HepG2 (cell line): ENCODE measurements around the gene RETN. TPM values are rescaled to one million over a fixed set of nuclear protein-coding genes. Genes with fewer than 3 reads are reported as not detected.
A peak's percentile ranks its signal among the peaks of the same experiment; 100 is the strongest.

Experiments
- CEBPG ChIP-seq: IDR thresholded peaks from 2 replicates; pipeline ENCODE4 v1.6.1; 2016
- GLMP ChIP-seq: sonication (generic); formaldehyde crosslinking; IDR thresholded peaks from 2 replicates; pipeline ENCODE4 v1.9.0; 2021; ENCODE audit warnings: missing genetic modification reagents, mild to moderate bottlenecking, borderline replicate concordance
- GTF3A ChIP-seq: sonication (generic); formaldehyde crosslinking; conservative IDR thresholded peaks from 2 replicates; pipeline ENCODE4 v1.4.0; 2020; ENCODE audit warnings: mild to moderate bottlenecking, missing genetic modification reagents
- HMGXB4 ChIP-seq, 2 experiments: sonication (generic) in 1 of 2; formaldehyde crosslinking in 1 of 2; IDR thresholded peaks; 2 replicates each; pipeline versions ENCODE4 v1.4.0 to v1.6.1; 2018 to 2020; ENCODE audit warnings: missing genetic modification reagents in 2 of 2, borderline replicate concordance in 1 of 2, low read depth in 1 of 2, mild to moderate bottlenecking in 1 of 2, missing biosample characterization in 1 of 2
- HNRNPLL ChIP-seq: fragments of 200-400 bp; formaldehyde crosslinking; IDR thresholded peaks from 2 replicates; pipeline ENCODE4 v1.6.1; 2017; ENCODE audit warnings: mild to moderate bottlenecking, low read depth, low read length; ENCODE audit not compliant: poor library complexity, severe bottlenecking
- KDM1A ChIP-seq: IDR thresholded peaks from 2 replicates; pipeline ENCODE4 v1.6.1; 2016; ENCODE audit warnings: missing compliant biosample characterization
- PPARG ChIP-seq: conservative IDR thresholded peaks from 2 replicates; pipeline ENCODE4 v1.6.1; 2016; ENCODE audit warnings: missing biosample characterization, missing genetic modification reagents
- SNAI1 ChIP-seq: sonication (generic); formaldehyde crosslinking; IDR thresholded peaks from 2 replicates; pipeline ENCODE4 v1.5.0; 2020; ENCODE audit warnings: mild to moderate bottlenecking, missing genetic modification reagents, borderline replicate concordance
- TAF15 ChIP-seq: fragments of 200-400 bp; formaldehyde crosslinking; IDR thresholded peaks from one replicate; pipeline ENCODE4 v1.6.1; 2018; ENCODE audit warnings: mild to moderate bottlenecking, low read depth, low read length; ENCODE audit not compliant: poor library complexity, severe bottlenecking
- ZNF292 ChIP-seq: sonication (generic); formaldehyde crosslinking; IDR thresholded peaks from 2 replicates; pipeline ENCODE4 v1.8.1; 2022; ENCODE audit warnings: mild to moderate bottlenecking, low read depth, missing genetic modification reagents, borderline replicate concordance
- ZNF501 ChIP-seq: sonication (generic); formaldehyde crosslinking; IDR thresholded peaks from 2 replicates; pipeline ENCODE4 v1.5.1; 2020; ENCODE audit warnings: mild to moderate bottlenecking, moderate library complexity, missing genetic modification reagents
- ZNF616 ChIP-seq: sonication (generic); formaldehyde crosslinking; IDR thresholded peaks from 2 replicates; pipeline ENCODE4 v1.5.0; 2020; ENCODE audit warnings: low read depth, mild to moderate bottlenecking, missing genetic modification reagents
- ZNF766 ChIP-seq: sonication (generic); formaldehyde crosslinking; IDR thresholded peaks from 2 replicates; pipeline ENCODE4 v1.5.0; 2020; ENCODE audit warnings: missing genetic modification reagents, borderline replicate concordance
- polyA plus RNA-seq, 8 experiments: library from polyadenylated mRNA; depleted of rRNA in 3 of 8; stranded (reverse) in 7 of 8; unstranded in 1 of 8; fragments of >200 nt; fragmentation: Illumina TruSeq in 4 of 8; extraction: Trizol in 4 of 8; gene quantifications; 2 replicates each; pipeline versions ENCODE4 v1.2.1 to v1.2.3, GENCODE V29; 2011 to 2016; ENCODE audit warnings: low read depth in 4 of 8, missing spikeins in 1 of 8, mixed read lengths in 1 of 8; ENCODE audit not compliant: insufficient read depth in 1 of 8
- total RNA-seq, 5 experiments: library from RNA; depleted of rRNA; stranded (reverse); fragments of >200 nt; fragmentation: Illumina TruSeq; extraction: Trizol; gene quantifications; 2 replicates each; pipeline ENCODE4 v1.2.3, GENCODE V29; 2016; ENCODE audit warnings: low read depth in 1 of 5
- TF ChIP-seq, protein P1 (sequence below): sonication (generic); formaldehyde crosslinking; IDR thresholded peaks from 2 replicates; pipeline ENCODE4 v1.4.0; 2020; ENCODE audit warnings: mild to moderate bottlenecking, missing genetic modification reagents
- TF ChIP-seq, protein P2 (sequence below): sonication (generic); formaldehyde crosslinking; IDR thresholded peaks from 2 replicates; pipeline ENCODE4 v1.8.0; 2022; ENCODE audit warnings: low read depth, missing genetic modification reagents
- TF ChIP-seq, protein P3 (sequence below): sonication (generic); formaldehyde crosslinking; IDR thresholded peaks from 2 replicates; pipeline ENCODE4 v1.4.0; 2020; ENCODE audit warnings: missing genetic modification reagents

The RETN gene
- total and polyA plus RNA-seq, 2 of the 13 experiments (the other 11 are each of a cell fraction or from before 2014, with no cell fraction given), result not detected

- no peak for TF ChIP-seq ZNF766 (CRISPR knock-in tag)
- no peak for TF ChIP-seq GLMP (CRISPR knock-in tag)
- no peak for TF ChIP-seq PPARG
- no peak; the same call in 1 of the 2 replicates for TF ChIP-seq ZNF501 (CRISPR knock-in tag)
- peak; percentile 92 for TF ChIP-seq CEBPG (CRISPR knock-in tag)
- TF ChIP-seq ZNF616, result no peak
- TF ChIP-seq HNRNPLL, result peak; percentile 27
- no peak for TF ChIP-seq KDM1A
- TF ChIP-seq SNAI1 (CRISPR knock-in tag), result no peak
- peak in 1 of 2 experiments; percentile 75; a peak in 3 of 4 replicates for TF ChIP-seq HMGXB4 (CRISPR knock-in tag; IDR thresholded peaks at IDR 0.05; ENCODE audit: borderline replicate concordance in 1 of 2, low read depth in 1 of 2)
- no peak for TF ChIP-seq ZNF292 (CRISPR knock-in tag)
- TF ChIP-seq, protein P1, sequence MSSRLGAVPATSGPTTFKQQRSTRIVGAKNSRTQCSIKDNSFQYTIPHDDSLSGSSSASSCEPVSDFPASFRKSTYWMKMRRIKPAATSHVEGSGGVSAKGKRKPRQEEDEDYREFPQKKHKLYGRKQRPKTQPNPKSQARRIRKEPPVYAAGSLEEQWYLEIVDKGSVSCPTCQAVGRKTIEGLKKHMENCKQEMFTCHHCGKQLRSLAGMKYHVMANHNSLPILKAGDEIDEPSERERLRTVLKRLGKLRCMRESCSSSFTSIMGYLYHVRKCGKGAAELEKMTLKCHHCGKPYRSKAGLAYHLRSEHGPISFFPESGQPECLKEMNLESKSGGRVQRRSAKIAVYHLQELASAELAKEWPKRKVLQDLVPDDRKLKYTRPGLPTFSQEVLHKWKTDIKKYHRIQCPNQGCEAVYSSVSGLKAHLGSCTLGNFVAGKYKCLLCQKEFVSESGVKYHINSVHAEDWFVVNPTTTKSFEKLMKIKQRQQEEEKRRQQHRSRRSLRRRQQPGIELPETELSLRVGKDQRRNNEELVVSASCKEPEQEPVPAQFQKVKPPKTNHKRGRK (CRISPR knock-in tag), result no peak
- TF ChIP-seq GTF3A (CRISPR knock-in tag), result no peak
- TF ChIP-seq, protein P2, sequence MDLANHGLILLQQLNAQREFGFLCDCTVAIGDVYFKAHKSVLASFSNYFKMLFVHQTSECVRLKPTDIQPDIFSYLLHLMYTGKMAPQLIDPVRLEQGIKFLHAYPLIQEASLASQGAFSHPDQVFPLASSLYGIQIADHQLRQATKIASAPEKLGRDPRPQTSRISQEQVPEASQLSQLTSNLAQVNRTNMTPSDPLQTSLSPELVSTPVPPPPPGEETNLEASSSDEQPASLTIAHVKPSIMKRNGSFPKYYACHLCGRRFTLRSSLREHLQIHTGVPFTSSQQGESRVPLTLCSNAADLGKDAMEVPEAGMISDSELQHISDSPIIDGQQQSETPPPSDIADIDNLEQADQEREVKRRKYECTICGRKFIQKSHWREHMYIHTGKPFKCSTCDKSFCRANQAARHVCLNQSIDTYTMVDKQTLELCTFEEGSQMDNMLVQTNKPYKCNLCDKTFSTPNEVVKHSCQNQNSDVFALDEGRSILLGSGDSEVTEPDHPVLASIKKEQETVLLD (CRISPR knock-in tag), result no peak
- TF ChIP-seq, protein P3, sequence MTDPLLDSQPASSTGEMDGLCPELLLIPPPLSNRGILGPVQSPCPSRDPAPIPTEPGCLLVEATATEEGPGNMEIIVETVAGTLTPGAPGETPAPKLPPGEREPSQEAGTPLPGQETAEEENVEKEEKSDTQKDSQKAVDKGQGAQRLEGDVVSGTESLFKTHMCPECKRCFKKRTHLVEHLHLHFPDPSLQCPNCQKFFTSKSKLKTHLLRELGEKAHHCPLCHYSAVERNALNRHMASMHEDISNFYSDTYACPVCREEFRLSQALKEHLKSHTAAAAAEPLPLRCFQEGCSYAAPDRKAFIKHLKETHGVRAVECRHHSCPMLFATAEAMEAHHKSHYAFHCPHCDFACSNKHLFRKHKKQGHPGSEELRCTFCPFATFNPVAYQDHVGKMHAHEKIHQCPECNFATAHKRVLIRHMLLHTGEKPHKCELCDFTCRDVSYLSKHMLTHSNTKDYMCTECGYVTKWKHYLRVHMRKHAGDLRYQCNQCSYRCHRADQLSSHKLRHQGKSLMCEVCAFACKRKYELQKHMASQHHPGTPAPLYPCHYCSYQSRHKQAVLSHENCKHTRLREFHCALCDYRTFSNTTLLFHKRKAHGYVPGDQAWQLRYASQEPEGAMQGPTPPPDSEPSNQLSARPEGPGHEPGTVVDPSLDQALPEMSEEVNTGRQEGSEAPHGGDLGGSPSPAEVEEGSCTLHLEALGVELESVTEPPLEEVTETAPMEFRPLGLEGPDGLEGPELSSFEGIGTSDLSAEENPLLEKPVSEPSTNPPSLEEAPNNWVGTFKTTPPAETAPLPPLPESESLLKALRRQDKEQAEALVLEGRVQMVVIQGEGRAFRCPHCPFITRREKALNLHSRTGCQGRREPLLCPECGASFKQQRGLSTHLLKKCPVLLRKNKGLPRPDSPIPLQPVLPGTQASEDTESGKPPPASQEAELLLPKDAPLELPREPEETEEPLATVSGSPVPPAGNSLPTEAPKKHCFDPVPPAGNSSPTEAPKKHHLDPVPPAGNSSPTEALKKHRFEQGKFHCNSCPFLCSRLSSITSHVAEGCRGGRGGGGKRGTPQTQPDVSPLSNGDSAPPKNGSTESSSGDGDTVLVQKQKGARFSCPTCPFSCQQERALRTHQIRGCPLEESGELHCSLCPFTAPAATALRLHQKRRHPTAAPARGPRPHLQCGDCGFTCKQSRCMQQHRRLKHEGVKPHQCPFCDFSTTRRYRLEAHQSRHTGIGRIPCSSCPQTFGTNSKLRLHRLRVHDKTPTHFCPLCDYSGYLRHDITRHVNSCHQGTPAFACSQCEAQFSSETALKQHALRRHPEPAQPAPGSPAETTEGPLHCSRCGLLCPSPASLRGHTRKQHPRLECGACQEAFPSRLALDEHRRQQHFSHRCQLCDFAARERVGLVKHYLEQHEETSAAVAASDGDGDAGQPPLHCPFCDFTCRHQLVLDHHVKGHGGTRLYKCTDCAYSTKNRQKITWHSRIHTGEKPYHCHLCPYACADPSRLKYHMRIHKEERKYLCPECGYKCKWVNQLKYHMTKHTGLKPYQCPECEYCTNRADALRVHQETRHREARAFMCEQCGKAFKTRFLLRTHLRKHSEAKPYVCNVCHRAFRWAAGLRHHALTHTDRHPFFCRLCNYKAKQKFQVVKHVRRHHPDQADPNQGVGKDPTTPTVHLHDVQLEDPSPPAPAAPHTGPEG (CRISPR knock-in tag), result no peak
- TF ChIP-seq TAF15, result no peak
Observed at GRCh38 chr19:7681340-7682174, 12.7 kb downstream of the RETN start (continued).
